ENCODE results near the gene UPK3A.

Gene UPK3A

DNA sequence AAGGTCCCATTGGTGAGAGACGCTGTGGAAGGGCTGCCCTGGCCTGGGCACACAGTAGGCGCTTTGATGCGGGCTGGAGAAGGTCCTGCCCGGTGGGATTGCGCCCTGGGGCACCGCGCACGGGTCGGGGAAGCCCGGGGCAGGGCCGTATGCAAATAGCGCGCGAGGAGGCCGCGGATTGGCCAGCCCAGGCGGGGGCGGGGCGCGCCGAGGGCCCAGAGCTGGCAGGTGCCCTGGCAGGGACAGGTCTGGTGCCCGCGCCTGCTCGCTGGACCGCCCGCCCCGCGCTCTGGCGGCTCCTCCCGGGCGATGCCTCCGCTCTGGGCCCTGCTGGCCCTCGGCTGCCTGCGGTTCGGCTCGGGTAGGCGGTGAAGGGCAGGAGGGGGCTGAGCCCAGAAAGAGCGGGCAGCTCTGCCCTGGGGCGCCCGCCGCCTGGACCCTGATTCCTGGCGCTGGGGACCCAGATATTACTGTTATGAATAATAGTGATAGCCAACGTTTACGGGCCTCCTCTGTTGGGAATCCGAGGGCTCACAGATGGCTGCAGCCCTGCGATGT is at the start of gene UPK3A:
Gene UPK3A (plus strand): TSS at position 245 of the 558 bp plus-strand sequence. CDS start 65 bp downstream, at position 310.
- TF ChIP-seq, protein P1, sequence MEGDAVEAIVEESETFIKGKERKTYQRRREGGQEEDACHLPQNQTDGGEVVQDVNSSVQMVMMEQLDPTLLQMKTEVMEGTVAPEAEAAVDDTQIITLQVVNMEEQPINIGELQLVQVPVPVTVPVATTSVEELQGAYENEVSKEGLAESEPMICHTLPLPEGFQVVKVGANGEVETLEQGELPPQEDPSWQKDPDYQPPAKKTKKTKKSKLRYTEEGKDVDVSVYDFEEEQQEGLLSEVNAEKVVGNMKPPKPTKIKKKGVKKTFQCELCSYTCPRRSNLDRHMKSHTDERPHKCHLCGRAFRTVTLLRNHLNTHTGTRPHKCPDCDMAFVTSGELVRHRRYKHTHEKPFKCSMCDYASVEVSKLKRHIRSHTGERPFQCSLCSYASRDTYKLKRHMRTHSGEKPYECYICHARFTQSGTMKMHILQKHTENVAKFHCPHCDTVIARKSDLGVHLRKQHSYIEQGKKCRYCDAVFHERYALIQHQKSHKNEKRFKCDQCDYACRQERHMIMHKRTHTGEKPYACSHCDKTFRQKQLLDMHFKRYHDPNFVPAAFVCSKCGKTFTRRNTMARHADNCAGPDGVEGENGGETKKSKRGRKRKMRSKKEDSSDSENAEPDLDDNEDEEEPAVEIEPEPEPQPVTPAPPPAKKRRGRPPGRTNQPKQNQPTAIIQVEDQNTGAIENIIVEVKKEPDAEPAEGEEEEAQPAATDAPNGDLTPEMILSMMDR (IDR thresholded peaks at IDR 0.05; ENCODE audit: insufficient read depth, low read depth, low read length, missing control alignments) = no peak
- H3K4me3 ChIP-seq (ENCODE audit: low read depth, low read length) = peak within 1 kb of the TSS; percentile 24; the same call in 1 of the 2 replicates
- peak; percentile 52 for DNase-seq (ENCODE audit: low read depth)

DNA sequence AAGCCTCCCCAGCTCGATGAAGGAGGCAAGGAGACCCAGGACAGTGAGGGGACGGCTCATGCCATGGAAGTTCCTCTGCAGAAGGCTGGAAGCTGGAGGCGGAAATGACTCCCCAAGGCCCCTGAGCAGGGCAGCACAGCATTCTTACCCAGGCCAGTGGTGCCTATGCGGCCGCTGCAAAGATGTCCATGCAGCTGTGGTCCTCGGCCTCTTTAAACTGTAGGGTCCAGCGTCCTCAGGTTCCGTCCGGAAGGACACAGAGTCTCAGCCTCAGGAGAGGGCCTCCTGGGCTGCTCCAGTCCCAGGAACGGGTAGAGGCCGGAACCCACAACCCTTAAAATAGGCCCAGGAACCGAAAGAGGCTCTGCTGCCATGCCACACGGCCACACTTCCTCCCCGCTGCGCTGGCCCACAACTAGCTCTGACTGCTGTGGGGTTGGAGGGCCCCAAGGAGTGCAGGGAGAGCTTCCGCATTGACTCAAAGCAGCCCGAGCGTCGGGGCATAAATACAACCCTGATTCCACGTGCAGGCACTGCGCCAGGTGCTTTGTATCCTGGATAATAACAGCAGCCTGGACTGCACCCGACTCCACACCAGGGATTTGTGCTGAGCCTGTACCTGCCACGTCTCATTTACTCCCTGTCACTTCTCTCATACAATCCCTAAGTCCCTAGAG is 49.5 kb upstream of the UPK3A start:
- DNase-seq (ENCODE audit: low read depth) = peak; percentile 95
- H3K4me3 ChIP-seq (ENCODE audit: low read depth, low read length) = peak overlapping the region; percentile 66
- TF ChIP-seq, protein P1 (IDR thresholded peaks at IDR 0.05; ENCODE audit: insufficient read depth, low read depth, low read length, missing control alignments) = no peak

DNA sequence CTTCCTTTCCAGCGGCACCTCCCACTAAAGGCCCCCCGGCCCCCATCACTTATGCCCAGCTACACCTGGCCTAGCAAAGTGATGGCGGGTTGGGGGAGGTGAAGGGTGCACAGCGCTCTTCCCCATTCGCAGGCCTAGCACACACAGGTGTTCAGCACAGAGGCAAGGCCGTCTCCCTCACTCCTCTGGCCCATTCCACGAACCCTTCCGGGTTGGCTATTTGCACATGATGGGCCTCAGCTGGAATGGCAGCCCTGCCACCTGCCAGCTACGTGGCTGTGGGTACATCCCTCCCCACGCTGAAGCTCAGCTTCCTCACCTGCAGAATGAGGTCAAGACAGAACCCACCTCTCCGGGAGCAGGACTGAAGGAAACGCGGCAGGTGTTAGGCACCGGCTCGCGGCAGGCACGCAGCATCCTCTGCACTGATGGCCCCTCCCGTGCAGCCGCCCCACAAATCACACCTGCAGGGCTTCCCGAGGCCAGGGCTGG is 48.9 kb upstream of the UPK3A start:
- peak overlapping the region; percentile 66 for H3K4me3 ChIP-seq (ENCODE audit: low read depth, low read length)
- TF ChIP-seq, protein P1 (IDR thresholded peaks at IDR 0.05; ENCODE audit: insufficient read depth, low read depth, low read length, missing control alignments) = no peak
- peak; percentile 52 for DNase-seq (ENCODE audit: low read depth)

DNA sequence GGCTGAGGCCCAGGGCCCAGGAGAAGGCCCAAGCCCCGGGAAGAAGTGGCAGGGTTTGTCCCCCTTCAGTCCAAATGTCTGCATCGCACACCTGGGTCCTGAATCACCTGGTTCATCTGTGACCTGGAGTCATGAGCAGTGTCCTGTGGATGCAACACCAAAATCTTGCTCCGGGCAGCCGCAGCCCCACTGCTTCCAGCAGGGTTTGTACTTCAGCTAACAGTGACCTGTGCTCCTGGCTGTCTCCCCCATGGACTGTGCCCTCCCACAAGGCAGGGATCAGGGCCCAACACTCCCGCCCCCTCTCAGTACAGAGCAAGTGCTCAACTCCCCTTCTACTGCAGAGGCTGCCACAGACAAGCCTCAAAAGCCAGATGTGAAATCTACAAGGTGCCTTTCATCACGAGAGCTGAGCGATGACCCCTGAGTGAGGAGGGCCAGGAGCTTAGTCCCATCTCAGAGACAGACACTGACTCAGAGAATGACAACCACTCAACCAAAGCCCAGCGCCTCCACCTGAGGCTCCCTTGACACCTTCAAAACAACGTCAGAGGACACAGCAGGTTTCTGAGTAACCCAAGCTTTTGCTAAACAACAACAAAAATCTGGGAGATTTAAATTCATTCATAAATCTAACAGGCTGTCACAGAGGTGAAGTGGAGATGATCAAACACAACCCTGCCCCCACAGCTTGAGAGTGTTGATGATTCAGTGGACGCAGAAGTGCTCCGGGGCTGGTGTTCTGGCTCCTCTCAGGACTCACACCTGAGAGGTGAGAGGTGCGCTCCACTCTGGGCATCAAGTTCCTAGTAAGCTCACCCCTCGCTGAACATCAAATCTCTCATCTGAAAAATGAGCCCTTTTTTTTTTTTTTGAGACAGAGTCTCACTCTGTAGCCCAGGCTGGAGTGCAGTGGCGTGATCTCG is 47.4 kb upstream of the UPK3A start:
- TF ChIP-seq, protein P1 (IDR thresholded peaks at IDR 0.05; ENCODE audit: insufficient read depth, low read depth, low read length, missing control alignments) = no peak
- H3K4me3 ChIP-seq (ENCODE audit: low read depth, low read length) = no peak overlapping the region
- DNase-seq (ENCODE audit: low read depth) = no peak

DNA sequence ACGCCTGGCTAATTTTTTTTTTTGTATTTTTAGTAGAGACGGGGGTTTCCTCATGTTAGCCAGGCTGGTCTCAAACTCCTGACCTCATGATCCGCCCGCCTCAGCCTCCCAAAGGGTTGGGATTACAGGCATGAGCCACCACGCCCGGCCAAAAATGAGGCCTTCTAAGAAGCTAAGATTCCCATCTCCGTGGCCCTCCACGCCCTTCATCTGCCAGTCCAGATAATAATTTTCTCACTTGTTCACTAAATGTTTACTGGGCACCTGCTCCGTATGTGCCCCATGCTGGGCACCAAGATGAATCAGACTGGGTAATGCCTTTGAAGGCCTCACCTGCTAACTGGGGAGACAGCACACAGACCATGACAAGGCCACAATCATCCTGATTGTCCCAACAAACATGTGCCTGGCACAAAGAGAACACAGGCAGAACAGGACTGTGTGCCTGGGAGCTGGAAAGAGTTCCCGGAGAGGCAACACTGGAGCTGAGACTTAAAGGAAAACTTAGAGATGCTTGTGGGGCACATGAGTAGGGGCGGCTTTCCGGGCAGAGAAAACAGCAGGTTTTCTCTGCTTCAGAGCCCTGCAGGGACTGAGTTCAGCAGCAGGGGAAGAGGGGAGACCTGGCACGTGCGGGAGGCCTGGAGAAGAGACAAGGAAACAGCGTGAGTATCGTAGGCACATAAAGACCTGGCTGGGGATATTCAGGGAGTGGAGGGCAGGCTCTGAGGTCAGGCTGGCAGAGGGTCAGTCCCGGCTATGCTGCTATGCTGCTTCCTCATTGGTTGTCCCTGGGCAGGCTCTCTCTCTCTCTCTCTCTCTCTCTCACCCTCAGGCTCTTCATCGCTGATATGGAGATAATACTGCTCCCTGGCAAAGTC is 46.4 kb upstream of the UPK3A start:
- TF ChIP-seq, protein P1 (IDR thresholded peaks at IDR 0.05; ENCODE audit: insufficient read depth, low read depth, low read length, missing control alignments) = no peak
- H3K4me3 ChIP-seq (ENCODE audit: low read depth, low read length) = no peak overlapping the region

More for the DNA sequence above, 46.4 kb upstream of the UPK3A start:
- no peak for DNase-seq (ENCODE audit: low read depth)

Data from GM12865 (cell line).